Eye (tissue), 1 donor: ENCODE results near the gene IFT74.

Experiments used
- DNase-seq: peaks from one replicate; pipeline ENCODE4 v3.0.0-alpha.2; 2015

IFT74 gene

GRCh38 chr9:26975728-26976707 lies 19.8 kb downstream of the IFT74 start:
- DNase-seq: peak; percentile 23

- DNase-seq: no peak
Observed at GRCh38 chr9:26983340-26983739, 27.1 kb downstream of the IFT74 start.

GRCh38 chr9:26995810-26996209 lies 39.6 kb downstream of the IFT74 start:
- no peak for DNase-seq

- DNase-seq: peak; percentile 36
Observed at GRCh38 chr9:27003426-27004077, 47.3 kb downstream of the IFT74 start.

GRCh38 chr9:27005491-27005890 lies 49.3 kb downstream of the IFT74 start, which contains the start of gene LRRC19:
Gene LRRC19 (minus strand): TSS chr9:27005672. CDS start chr9:26999694, 5,978 bp downstream.
- no peak for DNase-seq

- DNase-seq: no peak
Observed at GRCh38 chr9:27019589-27019988, 63.4 kb downstream of the IFT74 start.

GRCh38 chr9:27022920-27023319 lies 66.7 kb downstream of the IFT74 start:
- DNase-seq: no peak

- DNase-seq: no peak
Observed at GRCh38 chr9:27029186-27029585, 73.0 kb downstream of the IFT74 start.

GRCh38 chr9:27033815-27034403 lies 77.7 kb downstream of the IFT74 start:
- DNase-seq: peak; percentile 78

GRCh38 chr9:27037499-27037898 lies 81.3 kb downstream of the IFT74 start:
- no peak for DNase-seq

- DNase-seq: no peak
Observed at GRCh38 chr9:27041746-27042145, 85.5 kb downstream of the IFT74 start.

- DNase-seq: no peak
Observed at GRCh38 chr9:27042476-27042875, 86.3 kb downstream of the IFT74 start.

GRCh38 chr9:27043176-27043575 lies 87.0 kb downstream of the IFT74 start:
- DNase-seq: no peak

GRCh38 chr9:27047136-27047535 lies 90.9 kb downstream of the IFT74 start:
- DNase-seq: no peak

GRCh38 chr9:27053369-27054022 lies 97.3 kb downstream of the IFT74 start:
- no peak for DNase-seq

GRCh38 chr9:27054125-27054524 lies 97.9 kb downstream of the IFT74 start:
- no peak for DNase-seq

- DNase-seq: no peak
Observed at GRCh38 chr9:27054841-27055240, 98.6 kb downstream of the IFT74 start.

- no peak for DNase-seq
Observed at GRCh38 chr9:27059412-27059811, 103.2 kb downstream of the IFT74 start.

GRCh38 chr9:27059907-27060306 lies 103.7 kb downstream of the IFT74 start:
- DNase-seq: no peak

GRCh38 chr9:27065288-27065687 lies 109.1 kb downstream of the IFT74 start:
- no peak for DNase-seq

GRCh38 chr9:27073841-27074728 lies 117.9 kb downstream of the IFT74 start:
- DNase-seq: no peak

GRCh38 chr9:27078685-27079084 lies 122.5 kb downstream of the IFT74 start:
- DNase-seq: no peak
